ENCODE measurements around the gene UPF2.

UPF2 gene

DNA sequence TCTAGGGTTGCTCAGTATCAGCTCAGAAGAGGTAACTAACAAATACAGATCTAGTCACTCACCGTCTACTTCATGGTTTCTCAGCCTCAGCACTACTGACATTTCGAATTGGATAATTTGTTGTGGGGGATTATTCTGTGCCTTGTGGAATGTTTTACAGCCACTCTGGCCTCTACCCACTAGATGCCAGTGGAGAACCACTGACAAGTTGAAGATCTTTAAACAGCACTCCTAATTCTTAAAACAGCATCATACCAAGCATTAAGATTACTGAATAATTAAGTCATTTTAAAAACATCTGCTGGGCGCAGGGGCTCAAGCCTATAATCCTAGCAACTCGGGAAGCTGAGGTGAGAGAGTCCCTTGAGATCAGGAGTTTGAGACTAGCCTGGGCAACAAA lies 82.6 kb downstream of the UPF2 start:
- no peak for DNase-seq

DNA sequence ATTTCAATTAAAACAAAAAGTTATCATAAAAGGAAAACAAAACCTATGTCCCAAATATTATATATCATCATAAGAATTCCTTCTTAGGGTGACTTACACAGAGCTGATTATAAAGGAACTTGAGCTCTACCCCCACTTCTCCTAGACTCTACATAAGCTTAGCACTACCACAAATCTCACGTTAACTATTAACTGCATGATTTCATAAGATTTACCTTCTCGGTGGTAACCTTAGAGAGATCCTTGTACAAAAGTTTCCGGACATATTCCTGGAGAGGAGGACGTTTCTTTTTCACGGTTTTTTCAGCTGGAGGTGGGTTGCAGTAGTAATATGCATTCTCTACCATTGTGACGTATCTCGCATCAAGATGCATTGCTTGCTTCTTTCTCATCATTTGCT lies 83.7 kb downstream of the UPF2 start:
- no peak for DNase-seq

DNA sequence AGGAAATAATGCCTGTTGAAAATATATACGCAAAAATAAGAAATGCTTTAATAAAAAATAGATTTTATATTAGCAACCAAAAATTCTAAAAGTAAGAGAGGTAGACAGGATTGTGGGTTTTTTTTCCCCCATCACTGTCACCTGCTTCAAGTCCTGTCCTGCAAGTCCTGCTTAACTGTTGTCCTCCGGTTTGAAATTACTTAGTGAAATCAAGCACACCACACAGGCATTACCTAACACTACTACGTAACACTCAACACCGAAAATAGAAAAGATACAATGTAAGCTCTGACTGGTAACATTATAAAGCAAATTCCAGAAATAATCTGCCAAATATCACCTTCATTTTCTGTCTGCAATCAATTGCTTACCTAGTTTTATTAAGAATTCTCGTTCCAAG lies 90.9 kb downstream of the UPF2 start:
- DNase-seq = no peak

DNA sequence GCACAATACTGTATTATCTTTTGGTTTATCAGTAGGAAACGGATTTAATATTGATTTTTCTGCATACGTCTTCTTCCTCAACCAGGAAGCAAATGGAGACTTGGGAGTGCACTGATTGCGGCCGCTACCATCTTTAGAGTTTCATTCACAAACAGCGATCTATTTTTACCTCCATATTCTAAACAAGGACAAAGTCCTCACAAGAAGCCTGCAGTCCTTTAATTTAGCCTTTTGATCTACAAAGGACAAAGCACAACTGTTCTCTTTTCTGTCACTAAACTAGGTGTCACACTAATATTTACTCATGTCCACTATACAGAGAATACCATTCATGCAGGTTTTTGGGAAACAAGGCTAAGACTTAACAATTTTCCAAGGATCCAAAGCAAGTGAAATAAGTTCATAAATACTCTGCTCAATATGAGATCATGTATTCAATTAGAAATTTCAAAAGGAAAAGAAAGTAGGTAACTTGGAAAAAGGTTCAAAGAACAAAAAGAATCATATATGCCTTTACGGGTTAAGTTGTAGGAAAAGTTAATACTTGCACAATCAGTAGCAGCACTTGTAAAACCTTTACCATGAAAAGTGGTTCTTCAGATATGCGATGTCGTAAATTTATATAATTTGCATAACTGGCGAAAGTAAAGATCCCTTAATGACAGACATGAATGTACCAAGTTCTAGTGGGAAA lies 92.1 kb downstream of the UPF2 start:
- no peak for DNase-seq

DNA sequence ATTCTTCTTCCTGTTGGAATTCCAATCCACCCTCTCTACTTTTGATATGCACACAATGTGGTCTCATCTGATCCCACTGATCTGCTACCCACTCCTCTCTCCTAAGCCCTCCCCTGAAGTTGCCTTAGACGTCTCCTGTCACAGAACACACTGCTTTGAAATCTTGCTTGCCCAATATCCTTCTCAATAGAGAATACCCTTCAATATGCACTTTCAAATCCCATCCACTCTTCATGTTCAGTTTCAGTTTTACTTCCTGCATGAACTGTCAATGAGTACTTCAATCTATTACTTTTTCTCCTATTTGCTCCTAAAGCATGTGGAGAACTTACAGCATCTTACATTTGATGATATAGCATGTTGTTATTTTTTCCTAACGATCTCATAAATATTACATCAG lies 93.5 kb downstream of the UPF2 start:
- no peak for DNase-seq

DNA sequence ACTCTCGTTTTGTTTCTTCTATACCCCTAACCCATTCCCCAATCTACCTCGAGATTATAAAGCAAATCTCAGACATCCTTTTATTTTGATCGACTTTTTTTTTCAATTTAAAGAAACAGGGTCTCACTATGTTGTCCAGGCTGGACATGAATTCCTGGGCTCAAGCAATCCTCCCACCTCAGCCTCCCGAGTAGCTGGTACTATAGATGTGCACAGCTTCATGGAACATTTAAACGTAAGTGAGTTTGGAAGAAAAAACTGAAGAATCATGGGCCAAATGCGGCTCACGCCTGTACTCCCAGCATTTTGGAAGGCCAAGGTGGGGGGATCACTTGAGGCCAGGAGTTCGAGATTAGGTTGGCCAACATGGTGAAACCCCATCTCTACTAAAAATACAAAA lies 96.0 kb downstream of the UPF2 start:
- no peak for DNase-seq

DNA sequence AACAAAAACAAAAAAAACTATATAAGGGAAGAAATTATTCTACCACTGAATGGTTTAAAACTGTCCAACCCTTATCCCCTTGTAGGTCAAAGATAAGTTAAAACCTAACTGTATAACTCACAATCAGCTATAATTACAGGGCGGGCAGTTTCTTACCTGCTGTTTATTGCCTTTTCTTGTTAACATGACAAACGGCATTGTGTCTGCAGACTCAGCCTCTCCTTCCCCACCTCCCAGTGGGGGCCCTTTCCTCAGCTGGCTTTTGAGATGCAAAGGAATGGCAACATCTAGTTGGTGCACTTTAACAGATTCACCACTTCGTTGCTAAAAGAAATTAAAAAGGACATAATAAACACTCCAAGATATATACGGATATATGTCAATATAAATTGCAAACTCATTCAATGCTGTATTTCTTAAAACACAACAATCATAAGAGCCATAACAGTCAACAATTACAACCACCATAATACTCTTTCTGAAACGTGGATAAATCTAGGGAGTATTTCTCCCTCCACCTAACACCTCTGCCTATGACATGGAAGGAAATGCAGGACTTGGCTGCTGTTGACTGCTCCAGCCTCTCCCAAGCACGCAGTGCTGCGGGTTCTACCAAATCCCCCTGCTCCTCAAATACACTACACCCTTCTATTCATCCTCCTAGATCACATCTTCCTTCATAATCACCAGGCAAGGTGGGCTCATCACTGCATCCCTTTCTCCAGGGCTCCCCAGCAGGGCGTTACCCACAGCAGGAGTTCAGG lies 106.0 kb downstream of the UPF2 start:
- no peak for DNase-seq

DNA sequence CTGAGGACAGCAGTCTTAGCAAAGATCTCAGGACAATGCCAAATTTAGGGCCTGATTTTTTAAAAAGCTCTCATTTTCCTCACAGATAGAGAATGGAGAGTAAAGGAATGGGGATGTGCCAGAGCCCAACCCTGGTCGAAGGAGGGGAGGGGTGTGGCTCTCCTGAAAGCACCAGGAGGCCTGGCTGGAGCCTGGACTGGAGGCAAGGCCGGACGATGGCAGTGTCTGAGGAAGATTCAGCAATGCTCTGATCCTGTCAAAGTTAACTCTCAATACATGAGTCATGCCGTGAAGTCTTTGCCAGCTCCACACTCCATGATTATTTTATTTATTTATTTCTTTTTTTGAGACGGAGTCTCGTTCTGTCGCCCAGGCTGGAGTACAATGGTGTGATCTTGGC lies 108.3 kb downstream of the UPF2 start:
- no peak for DNase-seq

DNA sequence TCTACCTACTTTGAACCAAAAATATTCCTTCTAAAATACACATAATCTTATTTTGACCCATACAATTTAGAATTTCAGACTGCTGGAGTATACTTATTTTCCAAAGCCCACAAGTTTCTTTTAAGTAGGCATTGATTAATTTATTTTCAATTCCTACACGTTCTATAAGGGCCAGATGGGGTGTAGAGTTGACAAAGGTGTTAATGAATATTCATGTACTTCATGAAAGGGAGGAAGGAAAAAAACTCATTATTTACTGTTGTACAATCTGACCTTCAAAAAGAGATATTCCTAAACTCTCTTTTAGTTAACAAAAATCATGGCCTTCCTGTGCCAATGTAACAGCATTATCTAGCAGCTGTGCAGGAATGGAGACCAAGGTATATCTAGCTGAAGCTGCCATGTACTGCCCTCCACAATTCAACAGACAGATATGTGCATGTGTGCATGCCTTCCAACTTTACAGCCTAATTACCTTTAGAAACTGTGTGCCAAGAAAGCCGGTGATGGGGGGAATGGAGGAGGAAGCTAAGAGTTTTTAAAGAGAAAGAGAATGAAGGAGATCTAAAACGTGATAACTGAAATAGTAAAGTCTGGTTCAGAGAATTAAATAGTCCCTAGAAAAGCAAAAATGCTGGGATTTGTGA lies 108.9 kb downstream of the UPF2 start:
- DNase-seq = no peak

DNA sequence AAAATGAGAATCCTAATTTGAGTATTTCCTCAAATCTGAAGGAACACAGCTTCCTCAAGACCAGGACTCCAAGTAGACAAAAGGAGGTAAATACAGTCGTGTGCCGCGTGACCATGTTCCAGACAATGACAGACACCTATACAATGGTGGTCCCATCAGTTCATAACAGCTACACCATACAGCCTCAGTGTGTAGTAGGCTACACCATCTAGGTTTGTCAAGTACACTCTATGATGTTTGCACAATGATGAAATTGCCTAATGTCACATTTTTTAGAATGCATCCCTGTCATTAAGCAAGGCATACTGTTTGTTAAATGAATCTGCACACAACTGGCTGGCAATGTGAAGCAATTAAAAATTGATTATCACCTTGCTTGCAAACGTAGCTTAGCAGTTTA lies 111.6 kb downstream of the UPF2 start:
- DNase-seq = no peak

DNA sequence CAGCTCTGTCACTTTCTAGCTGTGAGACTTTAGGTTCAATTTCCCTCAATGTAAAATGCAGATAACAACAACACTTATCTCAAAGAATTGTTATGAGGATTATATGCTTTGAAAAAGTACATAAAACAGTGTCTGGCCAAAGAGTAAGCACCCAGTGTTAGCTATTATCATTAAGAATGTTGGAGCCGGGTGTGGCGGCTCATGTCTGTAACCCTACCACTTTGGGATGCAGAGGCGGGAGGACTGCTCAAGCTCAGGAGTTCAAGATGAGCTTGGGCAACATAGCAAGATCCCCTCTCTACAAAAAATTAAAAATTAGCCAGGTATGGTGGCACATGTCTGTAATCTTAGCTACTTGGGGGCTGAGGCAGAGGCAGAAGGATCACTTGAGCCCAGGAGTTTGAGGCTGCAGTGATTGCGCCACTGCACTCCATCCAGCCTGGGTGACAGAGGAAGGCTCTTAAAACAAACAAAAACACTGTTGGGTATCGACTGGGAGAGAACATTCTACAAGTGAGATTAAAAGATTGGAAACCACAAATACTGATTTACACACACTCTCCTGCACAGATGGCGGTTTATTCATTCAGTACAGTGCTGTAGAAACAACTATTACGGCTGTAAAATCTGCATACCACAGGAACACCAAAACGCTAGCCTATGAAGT lies 112.2 kb downstream of the UPF2 start:
- DNase-seq = no peak

DNA sequence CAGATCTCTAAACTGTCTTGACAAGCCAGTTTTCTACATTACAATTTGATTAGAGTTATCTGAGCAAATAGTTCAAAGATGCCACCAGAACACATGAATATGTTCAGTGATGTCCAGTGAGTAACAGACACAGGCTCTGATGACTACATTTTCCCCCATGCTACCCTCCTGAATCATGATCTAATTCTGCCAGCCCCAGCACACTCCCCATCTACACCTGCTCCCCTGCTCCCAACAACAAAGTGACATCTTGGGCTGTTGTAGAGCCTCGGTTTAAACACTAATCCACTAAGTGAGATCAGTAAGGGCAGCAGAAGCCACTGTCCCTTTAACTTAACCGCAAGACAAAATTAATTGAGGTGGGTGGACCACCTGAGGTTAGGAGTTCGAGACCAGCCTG lies 114.9 kb downstream of the UPF2 start:
- no peak for DNase-seq

DNA sequence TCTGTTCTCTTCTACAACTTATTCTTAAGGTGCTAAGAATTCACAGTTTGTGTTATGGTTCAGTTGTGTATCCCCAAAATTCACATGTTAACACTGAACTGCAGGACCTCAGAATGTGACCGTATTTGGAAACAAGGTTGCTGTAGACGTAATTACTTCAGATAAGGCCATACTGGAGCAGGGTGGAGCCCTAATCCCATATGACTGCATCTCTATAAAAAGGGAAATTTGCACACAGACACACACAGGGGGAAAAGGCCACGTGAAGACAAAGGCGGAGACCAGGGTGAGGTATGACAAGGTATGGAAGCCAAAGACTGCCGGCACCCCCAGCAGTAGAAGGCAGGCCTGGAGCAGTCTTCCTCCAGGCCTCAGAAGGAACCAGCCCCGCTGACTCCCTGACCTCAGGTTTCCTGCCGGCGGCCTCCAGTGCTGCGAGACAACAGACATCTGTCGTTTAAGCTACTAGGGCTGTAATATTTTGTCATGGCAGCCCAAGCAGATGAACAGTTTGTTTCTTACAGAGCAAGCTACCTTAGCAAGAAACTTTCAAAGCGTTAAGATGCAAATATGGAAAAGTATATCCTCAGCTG lies 120.7 kb downstream of the UPF2 start:
- no peak for DNase-seq

DNA sequence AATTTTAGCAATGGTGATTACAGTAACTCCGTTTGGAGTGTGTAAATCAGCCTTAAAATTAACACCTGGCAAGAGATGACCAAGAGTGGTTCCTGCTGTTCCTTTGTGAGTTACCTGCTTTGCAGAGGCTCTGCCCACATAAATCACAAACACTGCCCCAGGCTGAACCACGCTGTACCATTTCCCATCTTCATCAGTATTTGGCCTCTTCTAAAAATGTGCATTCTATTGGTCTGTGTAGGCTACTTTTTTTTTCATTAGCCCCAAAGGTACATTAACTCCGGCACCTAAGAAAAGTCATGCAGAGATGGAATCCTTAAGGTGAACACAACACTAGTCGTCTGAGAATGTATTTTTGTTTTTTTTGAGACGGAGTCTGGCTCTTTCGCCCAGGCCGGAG lies 123.3 kb downstream of the UPF2 start:
- no peak for DNase-seq

DNA sequence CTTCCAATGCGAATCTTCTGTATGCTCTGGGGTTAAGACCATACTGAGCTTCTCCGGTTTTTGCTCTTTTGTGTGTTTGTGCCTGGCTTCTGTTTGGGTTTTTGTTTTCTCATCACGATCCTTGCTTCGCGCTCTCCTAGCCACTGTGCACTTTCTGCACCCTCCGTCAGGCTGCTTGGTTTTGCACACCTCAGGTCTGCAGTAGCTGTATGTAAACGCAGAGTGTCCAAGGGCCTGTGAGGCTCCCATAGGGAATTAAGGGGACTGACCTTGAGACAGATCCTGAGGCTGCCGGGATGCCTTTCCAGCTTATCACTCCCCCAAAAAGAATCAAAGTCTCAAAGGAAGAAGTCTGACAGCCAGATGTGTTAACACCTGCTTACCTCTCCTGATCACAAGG lies 124.2 kb downstream of the UPF2 start:
- no peak for DNase-seq

DNA sequence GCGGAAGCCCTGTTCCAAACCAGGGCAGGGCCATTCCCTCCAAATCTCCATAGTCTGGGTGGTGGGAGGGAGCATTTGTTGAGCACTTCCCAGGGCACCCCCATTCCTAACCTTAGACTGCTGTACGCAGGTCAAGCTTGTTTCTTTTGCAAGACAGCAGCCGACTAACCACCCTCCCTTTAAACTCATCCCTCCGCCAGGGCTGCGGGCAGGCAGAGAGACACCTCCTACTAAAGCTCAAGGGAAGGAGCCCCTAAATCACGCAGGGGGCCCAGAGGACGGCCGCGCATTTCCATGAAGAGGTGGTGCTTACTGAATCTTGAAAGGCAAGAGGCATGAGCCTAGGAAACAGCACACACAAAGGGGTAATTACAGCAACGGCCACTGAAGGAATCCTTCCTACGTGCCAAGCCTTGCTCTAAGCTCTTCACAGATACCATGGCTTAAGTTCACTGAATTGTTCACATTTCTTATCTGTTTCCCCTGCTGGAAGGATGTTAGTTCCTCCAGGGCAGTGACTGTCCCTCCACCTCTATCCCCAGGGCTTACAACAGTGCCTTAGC lies 129.4 kb downstream of the UPF2 start:
- DNase-seq = no peak

DNA sequence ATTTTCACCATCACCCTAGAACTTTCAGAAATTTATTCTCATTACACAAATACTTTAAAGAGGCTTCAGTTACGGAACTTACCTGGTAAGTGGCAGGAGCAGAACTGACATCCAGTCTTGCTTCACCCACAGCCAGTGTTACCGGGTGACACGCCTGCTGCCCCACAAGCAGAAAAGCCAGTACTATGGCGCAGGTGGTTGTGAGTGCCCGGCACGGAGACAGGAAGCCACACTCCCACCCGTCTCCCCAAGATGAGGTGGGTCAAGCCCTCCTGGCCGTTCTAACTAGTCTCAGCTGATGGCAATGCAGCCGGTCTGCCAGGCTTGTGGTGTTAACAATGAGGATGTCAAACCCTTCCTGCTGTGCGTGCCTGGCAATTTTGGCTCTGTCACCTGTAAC lies 132.5 kb downstream of the UPF2 start:
- DNase-seq = no peak

DNA sequence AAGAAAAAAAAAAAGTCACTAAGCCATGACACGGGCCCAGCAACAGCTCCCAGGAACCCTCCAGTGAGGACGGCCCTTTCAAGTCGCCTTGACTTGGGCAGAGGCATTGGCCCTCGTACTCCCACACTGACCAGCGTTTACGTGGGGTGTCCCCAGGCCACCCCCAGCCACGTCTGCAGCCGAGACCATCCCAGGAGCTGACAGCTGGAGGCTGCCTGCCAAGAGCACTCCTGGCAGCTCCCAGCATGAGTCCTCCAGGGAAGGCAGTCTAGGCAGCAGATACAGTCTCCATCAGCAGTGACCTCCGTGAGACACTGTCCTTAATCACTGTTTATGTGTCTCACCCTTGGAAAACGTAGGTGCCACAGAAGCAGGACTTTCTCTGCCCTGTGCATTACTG lies 133.0 kb downstream of the UPF2 start:
- no peak for DNase-seq

DNA sequence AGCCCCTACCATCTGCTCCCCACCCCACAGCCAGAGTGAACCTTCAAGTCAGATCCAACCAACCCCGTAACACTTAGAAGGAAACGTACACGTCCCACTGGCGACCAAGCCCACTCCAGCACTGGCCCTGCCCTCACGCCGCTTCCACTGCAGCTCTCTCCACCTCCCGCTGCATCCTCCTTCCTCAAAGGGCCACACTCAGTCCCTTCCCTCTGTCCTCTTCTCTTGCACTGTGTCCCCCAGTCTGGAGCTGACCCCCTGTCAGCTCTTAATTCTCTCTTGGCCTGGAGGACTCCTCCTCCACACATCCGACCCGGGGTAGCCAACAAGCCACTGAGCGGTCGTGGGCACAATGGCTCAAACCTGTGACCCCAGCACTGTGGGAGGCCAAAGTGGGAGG lies 133.6 kb downstream of the UPF2 start:
- DNase-seq = no peak

DNA sequence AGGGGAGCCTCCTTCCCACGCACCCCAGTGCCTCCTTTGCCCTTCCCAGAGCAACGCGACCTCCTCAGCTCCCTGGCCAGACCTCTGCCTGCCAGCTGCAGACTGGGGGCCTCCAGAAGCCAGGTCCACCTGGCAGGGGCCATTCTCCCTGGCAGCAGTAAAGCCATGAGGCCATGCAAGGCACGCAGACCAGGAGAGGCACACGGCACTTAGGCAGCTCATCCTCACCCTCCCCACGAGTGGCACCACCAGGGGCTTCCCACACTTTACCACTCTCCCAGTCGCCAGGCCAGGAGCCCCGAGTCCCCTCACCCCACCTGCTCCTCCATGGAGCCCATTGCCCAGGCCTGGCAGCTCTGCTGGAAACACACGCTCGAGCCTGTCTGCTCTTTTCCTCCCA lies 134.1 kb downstream of the UPF2 start:
- no peak for DNase-seq

DNA sequence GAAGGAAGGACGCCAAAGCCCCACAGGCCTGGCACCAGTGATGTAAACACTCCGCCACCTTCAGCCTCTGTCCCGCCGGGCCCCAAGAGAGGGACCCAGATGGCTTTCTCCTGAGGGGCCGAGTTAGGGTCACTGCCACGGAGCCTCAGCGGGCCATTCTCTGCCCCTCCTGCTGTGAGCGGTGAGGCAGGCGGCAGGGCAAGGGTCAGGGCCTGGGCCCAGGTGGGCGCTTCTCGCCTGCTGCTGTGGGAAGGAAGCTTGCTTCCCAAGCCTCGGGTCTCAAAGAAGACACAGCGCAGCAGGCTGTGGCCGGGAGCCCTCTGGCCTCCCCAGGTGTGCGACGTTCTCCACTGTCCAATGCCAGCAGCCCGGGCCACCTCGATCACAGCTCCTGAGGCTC lies 134.7 kb downstream of the UPF2 start:
- no peak for DNase-seq

DNA sequence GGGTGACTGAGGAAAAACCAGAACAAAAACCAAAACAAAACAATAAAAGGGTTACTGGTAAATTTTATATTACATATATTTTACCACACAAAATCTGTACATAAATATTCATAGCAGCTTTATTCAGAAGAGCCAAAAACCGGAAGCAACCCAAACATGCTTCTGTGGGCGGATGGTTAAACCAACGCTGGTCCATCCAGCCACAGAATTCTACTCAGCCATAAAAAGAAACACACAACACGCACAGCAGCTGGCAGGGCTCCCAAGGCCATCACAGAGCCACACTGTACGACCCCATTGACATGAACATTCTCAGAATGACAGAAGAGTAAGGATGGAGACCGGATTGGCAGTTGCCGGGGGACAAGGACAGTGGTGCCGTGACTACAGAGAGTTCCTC lies 135.9 kb downstream of the UPF2 start:
- no peak for DNase-seq

DNA sequence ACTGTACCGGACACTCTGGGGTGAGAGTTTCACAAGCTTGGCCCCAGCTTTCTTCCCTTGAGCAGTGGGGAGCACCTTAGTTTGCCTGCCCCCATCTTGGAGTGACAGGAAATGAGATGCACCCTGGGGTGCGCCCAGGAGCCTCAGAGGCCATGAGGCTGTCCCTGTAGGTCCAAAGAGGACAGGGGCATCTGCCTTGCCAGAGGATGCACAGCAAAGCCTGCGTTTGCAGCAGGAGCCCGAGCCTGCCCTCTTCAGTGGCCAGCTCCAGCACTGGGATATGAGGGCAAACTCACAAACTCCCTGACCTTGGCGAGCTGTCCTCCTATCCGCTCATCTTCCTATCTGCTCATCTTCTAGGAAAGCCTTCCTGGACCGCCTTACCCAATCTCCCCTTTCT lies 140.0 kb downstream of the UPF2 start:
- DNase-seq = no peak

All from stimulated activated CD4-positive, alpha-beta T cell treated with anti-CD3 and anti-CD28 coated beads, Interleukin-4, amount 100 ng/mL, for 1 hour (primary cell).